Lower lobe of right lung (tissue), 2 donors: ENCODE results near the gene ITPRIPL2. TPM values are rescaled to one million over a fixed set of nuclear protein-coding genes. Genes with fewer than 3 reads are reported as not detected.

ENCODE experiments used
- ATAC-seq, 2 donors: fragments of 200-7000 bp; cut with Tn5 transposase; one replicate each; pipeline ENCODE4 v1.9.1; 2020 to 2022; ENCODE audit warnings: mild to moderate bottlenecking in 2 of 2, moderate library complexity in 2 of 2
- DNase-seq: peaks from one replicate; pipeline ENCODE4 v3.0.0-alpha.2; 2020
- H3K27ac ChIP-seq: fragments of 200-600 bp; one replicate; pipeline ENCODE4 v1.8.0; 2022
- H3K27me3 ChIP-seq: fragments of 200-600 bp; one replicate; pipeline ENCODE4 v1.8.0; 2022; ENCODE audit warnings: low read depth
- H3K36me3 ChIP-seq: fragments of 200-600 bp; one replicate; pipeline ENCODE4 v1.8.0; 2022; ENCODE audit warnings: mild to moderate bottlenecking
- H3K4me1 ChIP-seq: fragments of 200-600 bp; one replicate; pipeline ENCODE4 v1.8.0; 2022
- H3K4me3 ChIP-seq: fragments of 200-600 bp; one replicate; pipeline ENCODE4 v1.8.0; 2022; ENCODE audit warnings: mild to moderate bottlenecking
- H3K9me3 ChIP-seq: fragments of 200-600 bp; one replicate; pipeline ENCODE4 v1.8.0; 2022
- CTCF ChIP-seq: fragments of 200-600 bp; IDR thresholded peaks from one replicate; pipeline ENCODE4 v1.8.0; 2022; ENCODE audit warnings: antibody characterized with exemption, mild to moderate bottlenecking
- intact Hi-C: fragments of 100-400 bp; cut with DNase I; formaldehyde crosslinking; loops from one replicate; pipeline ENCODE4 v1.11.0; 2022
- total RNA-seq: library from RNA; stranded (reverse); fragmentation: NEBNext Ultra II Directional; extraction: Animal tissue kit (Norgen Biotek cat#: 25700); gene quantifications from one replicate; pipeline ENCODE4 v1.2.1, GENCODE V29; 2021
- donor health status: DM: no; HTN: yes; CAD: no; lungs with severe emphysema.

The ITPRIPL2 gene
- total RNA-seq, 1 donor from 2014 or later = 60.7 TPM

- DNase-seq = no peak
- intact Hi-C loops = no loop called here
- ATAC-seq = no peak
These were observed 8.6 kb upstream of the ITPRIPL2 start for GRCh38 chr16:19105131-19105530.

GRCh38 chr16:19105891-19106624, 7.7 kb upstream of the ITPRIPL2 start:
- H3K27ac ChIP-seq = no peak overlapping the region

More at GRCh38 chr16:19105131-19105530, 8.6 kb upstream of the ITPRIPL2 start:
- TF ChIP-seq CTCF = no peak
- Histone ChIP-seq H3K9me3 (no peaks in the 10 kb centered on the region), H3K4me3 (no peak overlapping the region), H3K27me3 (no peaks in the 10 kb centered on the region), H3K4me1 (peaks cover 26% of the 10 kb centered on the region), H3K36me3 (no peaks in the 10 kb centered on the region), H3K27ac (no peak overlapping the region)

DNA sequence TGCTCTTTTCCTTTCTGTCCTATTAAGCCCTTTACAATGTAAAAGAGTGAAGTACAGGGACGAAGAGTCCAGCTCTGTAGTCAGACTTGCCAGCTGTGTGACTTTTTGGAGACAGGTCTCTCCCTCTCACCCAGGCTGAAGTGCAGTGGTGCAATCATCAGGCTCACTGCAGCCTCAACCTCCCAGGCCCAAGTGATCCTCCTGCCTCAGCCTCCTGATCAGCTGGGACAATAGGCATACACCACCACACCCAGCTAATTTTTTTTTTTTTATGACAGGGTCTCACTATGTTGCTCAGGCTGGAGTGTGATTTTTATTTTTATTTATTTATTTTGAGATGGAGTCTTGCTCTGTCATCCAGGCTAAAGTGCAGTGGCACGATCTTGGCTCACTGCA, 7.1 kb upstream of the ITPRIPL2 start:
- intact Hi-C loops = no loop called here

More at GRCh38 chr16:19105891-19106624, 7.7 kb upstream of the ITPRIPL2 start:
- Histone ChIP-seq H3K4me1 (peaks cover 26% of the 10 kb centered on the region), H3K36me3 (no peaks in the 10 kb centered on the region), H3K27me3 (no peaks in the 10 kb centered on the region), H3K9me3 (no peaks in the 10 kb centered on the region), H3K4me3 (no peak overlapping the region)
- TF ChIP-seq CTCF = no peak
- ATAC-seq (peak in 1 of 2 donors; percentile 25), DNase-seq (no peak)
- intact Hi-C loops = no loop called here

DNA sequence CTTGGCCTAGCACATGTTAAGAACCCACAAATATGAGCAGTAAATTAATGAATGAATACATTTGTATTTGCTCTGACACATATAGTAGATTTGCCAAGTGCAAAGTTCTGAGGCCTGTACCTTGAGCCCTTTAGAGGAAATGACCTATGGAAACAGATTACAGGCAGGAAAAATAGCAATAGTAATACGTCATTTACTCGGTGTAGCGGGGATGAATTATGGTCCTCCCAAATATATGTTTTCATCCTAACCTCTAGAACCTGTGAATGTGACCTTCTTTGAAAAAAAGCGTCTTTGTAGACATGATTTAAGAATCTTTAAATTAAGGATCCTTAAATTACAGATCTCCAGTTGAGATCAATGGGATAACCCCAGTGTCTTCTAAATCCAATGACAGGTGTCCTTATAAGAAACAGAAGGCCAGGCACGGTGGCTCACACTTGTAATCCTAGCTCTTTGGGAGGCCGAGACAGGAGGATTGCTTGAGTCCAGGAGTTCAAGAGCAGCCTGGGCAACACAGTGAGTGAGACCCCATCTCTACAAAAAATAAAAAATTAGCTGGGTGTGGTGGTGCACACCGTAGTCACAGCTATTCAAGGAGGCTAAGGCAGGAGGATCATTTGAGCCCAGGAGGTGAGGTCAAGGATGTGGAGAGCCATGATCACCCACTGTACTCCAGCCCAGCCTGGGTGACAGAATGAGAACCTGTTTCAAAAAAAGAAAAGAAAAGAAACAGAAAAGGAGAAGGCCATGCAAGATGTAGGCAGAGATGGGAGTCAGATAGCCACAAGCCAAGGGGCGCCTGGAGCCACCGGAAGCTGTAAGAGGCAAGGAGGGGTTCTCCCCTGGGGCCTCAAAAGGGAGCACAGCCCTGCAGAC, 5.1 kb upstream of the ITPRIPL2 start:
- no peak for TF ChIP-seq CTCF
- Histone ChIP-seq H3K27me3 (no peaks in the 10 kb centered on the region), H3K27ac (no peak overlapping the region), H3K4me3 (no peak overlapping the region), H3K36me3 (no peaks in the 10 kb centered on the region), H3K9me3 (no peaks in the 10 kb centered on the region), H3K4me1 (peaks cover 39% of the 10 kb centered on the region)
- ATAC-seq (no peak), DNase-seq (no peak)
- intact Hi-C loops = no loop called here

More for the DNA sequence above, 7.1 kb upstream of the ITPRIPL2 start:
- no peak overlapping the region for H3K27ac ChIP-seq
- no peak overlapping the region for H3K4me3 ChIP-seq
- H3K27me3 ChIP-seq = no peaks in the 10 kb centered on the region
- peaks cover 26% of the 10 kb centered on the region for H3K4me1 ChIP-seq
- no peaks in the 10 kb centered on the region for H3K9me3 ChIP-seq
- ATAC-seq = no peak
- DNase-seq = no peak
- H3K36me3 ChIP-seq = no peaks in the 10 kb centered on the region
- no peak for TF ChIP-seq CTCF

- TF ChIP-seq CTCF = no peak
- DNase-seq (no peak), ATAC-seq (no peak)
- no peak overlapping the region for H3K27ac ChIP-seq
- no peak overlapping the region for H3K4me3 ChIP-seq
- no peaks in the 10 kb centered on the region for H3K27me3 ChIP-seq
- intact Hi-C loops = no loop called here
- H3K4me1 ChIP-seq = peaks cover 39% of the 10 kb centered on the region
- H3K9me3 ChIP-seq = no peaks in the 10 kb centered on the region
- no peaks in the 10 kb centered on the region for H3K36me3 ChIP-seq
These were observed 4.5 kb upstream of the ITPRIPL2 start for GRCh38 chr16:19109288-19109664.
